H9 (cell line): Measurements from ENCODE around the gene CBX5. TPM values are rescaled to one million over a fixed set of nuclear protein-coding genes. Genes with fewer than 3 reads are reported as not detected.
A peak's percentile ranks its signal among the peaks of the same experiment; 100 is the strongest.

Experiments
- DNase-seq: peaks from one replicate; pipeline ENCODE4 v3.0.0-alpha.2; 2017
- H2AFZ ChIP-seq: one replicate; pipeline ENCODE4 v1.6.1; 2013; ENCODE audit warnings: mild to moderate bottlenecking, low read length, control low read depth, moderate library complexity
- H2AK5ac ChIP-seq: 2 replicates; pipeline ENCODE4 v1.6.1; 2013; ENCODE audit warnings: low read length, control low read depth, mixed read lengths; ENCODE audit not compliant: insufficient read length
- H2BK120ac ChIP-seq: one replicate; pipeline ENCODE4 v1.6.1; 2013; ENCODE audit warnings: low read depth, mild to moderate bottlenecking, low read length, control low read depth, inconsistent platforms; ENCODE audit not compliant: poor library complexity, severe bottlenecking
- H2BK12ac ChIP-seq: 2 replicates; pipeline ENCODE4 v1.6.1; 2013; ENCODE audit warnings: low read length, control low read depth, mixed read lengths, low read depth; ENCODE audit not compliant: insufficient read length
- H2BK15ac ChIP-seq: 2 replicates; pipeline ENCODE4 v1.6.1; 2013; ENCODE audit warnings: low read depth, low read length, control low read depth
- H2BK20ac ChIP-seq: one replicate; pipeline ENCODE4 v1.6.1; 2013; ENCODE audit warnings: low read depth, mild to moderate bottlenecking, low read length, control low read depth, inconsistent platforms; ENCODE audit not compliant: poor library complexity, severe bottlenecking
- H2BK5ac ChIP-seq: 2 replicates; pipeline ENCODE4 v1.6.1; 2013; ENCODE audit warnings: low read length, control low read depth, mixed read lengths; ENCODE audit not compliant: insufficient read length
- H3K14ac ChIP-seq: 2 replicates; pipeline ENCODE4 v1.6.1; 2013; ENCODE audit warnings: low read length, control low read depth; ENCODE audit not compliant: insufficient read depth
- H3K18ac ChIP-seq: 2 replicates; pipeline ENCODE4 v1.6.1; 2013; ENCODE audit warnings: low read depth, mild to moderate bottlenecking, mixed read lengths, low read length, control low read depth; ENCODE audit not compliant: insufficient read length
- H3K23ac ChIP-seq: 2 replicates; pipeline ENCODE4 v1.6.1; 2013; ENCODE audit warnings: low read length, control low read depth, mixed read lengths, low read depth; ENCODE audit not compliant: insufficient read length
- H3K23me2 ChIP-seq: 2 replicates; pipeline ENCODE4 v1.6.1; 2013; ENCODE audit warnings: low read depth, mild to moderate bottlenecking, mixed read lengths, low read length, control low read depth; ENCODE audit not compliant: insufficient read length, poor library complexity, severe bottlenecking
- H3K27ac ChIP-seq: 2 replicates; pipeline ENCODE4 v1.5.1; 2013; ENCODE audit warnings: low read length, control low read depth, mixed read lengths, low read depth; ENCODE audit not compliant: insufficient read length
- H3K27me3 ChIP-seq: 2 replicates; pipeline ENCODE4 v1.6.1; 2013; ENCODE audit warnings: low read length, control low read depth, inconsistent platforms; ENCODE audit not compliant: insufficient read depth
- H3K4ac ChIP-seq: 2 replicates; pipeline ENCODE4 v1.6.1; 2013; ENCODE audit warnings: low read depth, mild to moderate bottlenecking, control low read depth, inconsistent platforms, low read length, moderate library complexity
- H3K4me1 ChIP-seq: 2 replicates; pipeline ENCODE4 v1.6.1; 2013; ENCODE audit warnings: low read length, control low read depth, inconsistent platforms; ENCODE audit not compliant: insufficient read depth
- H3K4me2 ChIP-seq: 2 replicates; pipeline ENCODE4 v1.6.1; 2013; ENCODE audit warnings: low read length, control low read depth, mixed read lengths; ENCODE audit not compliant: insufficient read length, insufficient read depth
- H3K56ac ChIP-seq: 2 replicates; pipeline ENCODE4 v1.6.1; 2013; ENCODE audit warnings: low read depth, mild to moderate bottlenecking, mixed read lengths, low read length, control low read depth; ENCODE audit not compliant: insufficient read length
- H3K79me1 ChIP-seq: 2 replicates; pipeline ENCODE4 v1.6.1; 2013; ENCODE audit warnings: low read depth, mild to moderate bottlenecking, moderate library complexity, low read length, control low read depth, inconsistent platforms; ENCODE audit not compliant: insufficient read depth, poor library complexity, severe bottlenecking
- H3K79me2 ChIP-seq: 2 replicates; pipeline ENCODE4 v1.6.1; 2013; ENCODE audit warnings: low read length, control low read depth, inconsistent platforms; ENCODE audit not compliant: insufficient read depth
- H3K9ac ChIP-seq: 2 replicates; pipeline ENCODE4 v1.6.1; 2013; ENCODE audit warnings: low read length, control low read depth, mixed read lengths; ENCODE audit not compliant: insufficient read length; ENCODE audit errors: extremely low read depth
- H3K9me3 ChIP-seq: one replicate; pipeline ENCODE4 v1.6.1; 2013; ENCODE audit warnings: low read depth, low read length, inconsistent platforms; ENCODE audit not compliant: control insufficient read depth
- H3T11ph ChIP-seq: one replicate; pipeline ENCODE4 v1.6.1; 2013; ENCODE audit warnings: mild to moderate bottlenecking, low read length, control low read depth, inconsistent platforms
- H4K20me1 ChIP-seq: one replicate; pipeline ENCODE4 v1.6.1; 2013; ENCODE audit not compliant: control insufficient read depth, insufficient read length, insufficient read depth
- H4K5ac ChIP-seq: 2 replicates; pipeline ENCODE4 v1.6.1; 2013; ENCODE audit warnings: low read depth, mild to moderate bottlenecking, mixed read lengths, low read length, control low read depth; ENCODE audit not compliant: insufficient read length
- H4K8ac ChIP-seq: replicated peaks from 2 replicates; pipeline ENCODE4 v1.6.1; 2013; ENCODE audit warnings: low read length, control low read depth, mixed read lengths, low read depth; ENCODE audit not compliant: insufficient read length
- H4K91ac ChIP-seq: 2 replicates; pipeline ENCODE4 v1.6.1; 2013; ENCODE audit warnings: low read depth, mild to moderate bottlenecking, moderate library complexity, mixed read lengths, low read length, control low read depth; ENCODE audit not compliant: insufficient read length
- H3K27ac Mint-ChIP-seq, 3 experiments: 2 replicates in 2 of 3; 3 replicates in 1 of 3; pipeline ENCODE4 v1.8.0; 2020 to 2021; ENCODE audit warnings: mixed read lengths in 3 of 3, mild to moderate bottlenecking in 1 of 3, moderate library complexity in 1 of 3
- H3K27me3 Mint-ChIP-seq: 2 replicates; pipeline ENCODE4 v1.8.0; 2021; ENCODE audit warnings: low read depth, mild to moderate bottlenecking, moderate library complexity, mixed read lengths
- H3K36me3 Mint-ChIP-seq, 3 experiments: 2 replicates in 2 of 3; 3 replicates in 1 of 3; pipeline ENCODE4 v1.8.0; 2020 to 2021; ENCODE audit warnings: low read depth in 3 of 3, mixed read lengths in 3 of 3; ENCODE audit not compliant: insufficient read depth in 1 of 3
- H3K4me1 Mint-ChIP-seq, 2 experiments: 2 replicates each; pipeline ENCODE4 v1.8.0; 2020; ENCODE audit warnings: mixed read lengths in 2 of 2
- H3K4me3 Mint-ChIP-seq, 2 experiments: 2 replicates in 1 of 2; 3 replicates in 1 of 2; pipeline ENCODE4 v1.8.0; 2020 to 2021; ENCODE audit warnings: mild to moderate bottlenecking in 2 of 2, mixed read lengths in 2 of 2, moderate library complexity in 1 of 2
- H3K9me3 Mint-ChIP-seq, 2 experiments: 2 replicates in 1 of 2; 3 replicates in 1 of 2; pipeline ENCODE4 v1.8.0; 2020; ENCODE audit warnings: mild to moderate bottlenecking in 2 of 2, mixed read lengths in 2 of 2, moderate library complexity in 1 of 2
- CTCF ChIP-seq: fragments of 200-600 bp; sonication (generic); conservative IDR thresholded peaks from 3 replicates; pipeline ENCODE4 v1.8.0; 2021; ENCODE audit warnings: antibody characterized with exemption, mild to moderate bottlenecking
- WGBS: extraction: QIAGEN DNeasy Blood & Tissue Kit; methylation state at CpG from one replicate; pipeline ENCODE4 v1.1.7; 2013; ENCODE audit warnings: missing lambda C conversion rate, low lambda C conversion rate, mixed read lengths; ENCODE audit not compliant: insufficient read length; ENCODE audit errors: extremely low coverage; 5-methylcytosine and 5-hydroxymethylcytosine counted together
- total RNA-seq: library from RNA; stranded (reverse); gene quantifications from 2 replicates; pipeline ENCODE4 v1.2.1, GENCODE V29; 2021

The CBX5 gene
- total RNA-seq, 1 experiment from 2014 or later = 206 TPM

GRCh38 chr12:54261815-54262402, 18.0 kb downstream of the CBX5 start:
- 0 out of 5 replicates have a peak, but pooled peaks cover 0 to 5% of the 10 kb centered on the region in 2 experiments for H3K9me3 Mint-ChIP-seq
- H3K36me3 Mint-ChIP-seq = peaks cover 12 to 18% (median 14%) of the 10 kb centered on the region in 3 experiments
- no peak overlapping the region for H2AFZ ChIP-seq
- H4K8ac ChIP-seq = no peak overlapping the region
- H4K20me1 ChIP-seq = no peaks in the 10 kb centered on the region
- H3K79me2 ChIP-seq = no peaks in the 10 kb centered on the region; the same call in 1 of the 2 replicates
- WGBS = no CpG with 5 or more reads among the region's 5 CpGs
- H3K9ac ChIP-seq = peak overlapping the region; percentile 16
- H3K56ac ChIP-seq = no peak overlapping the region
- no peak overlapping the region for H4K91ac ChIP-seq
- peak overlapping the region; percentile 59 for H3T11ph ChIP-seq
- peak overlapping the region in 1 of 2 experiments; percentile 22; a peak in 3 of 5 replicates for H3K4me3 Mint-ChIP-seq
- H2BK15ac ChIP-seq = no peak overlapping the region
- no peak overlapping the region for H2AK5ac ChIP-seq
- no peak overlapping the region for H3K4me2 ChIP-seq
- no peak overlapping the region for H2BK5ac ChIP-seq
- no peak overlapping the region for H3K27ac ChIP-seq
- H3K27ac Mint-ChIP-seq = peak overlapping the region; percentile 81 to 95 (median 92)
- H3K23ac ChIP-seq = no peak overlapping the region
- TF ChIP-seq CTCF = no peak
- H3K27me3 Mint-ChIP-seq = no peaks in the 10 kb centered on the region
- H2BK120ac ChIP-seq = no peak overlapping the region
- no peak for DNase-seq
- H3K14ac ChIP-seq = no peak overlapping the region
- no peak overlapping the region for H2BK20ac ChIP-seq
- H3K9me3 ChIP-seq = no peaks in the 10 kb centered on the region
- no peaks in the 10 kb centered on the region for H3K27me3 ChIP-seq
- no peak overlapping the region for H3K4ac ChIP-seq
- peaks cover 3% of the 10 kb centered on the region for H3K23me2 ChIP-seq
- H4K5ac ChIP-seq = no peak overlapping the region
- H3K79me1 ChIP-seq = no peaks in the 10 kb centered on the region
- no peak overlapping the region for H2BK12ac ChIP-seq
- no peak overlapping the region for H3K18ac ChIP-seq
- peaks cover 44 to 70% of the 10 kb centered on the region in 2 experiments for H3K4me1 Mint-ChIP-seq
- H3K4me1 ChIP-seq = peaks cover 16% of the 10 kb centered on the region; the same call in 1 of the 2 replicates
